ENCODE measurements around the gene DNAL4. TPM values are rescaled to one million over a fixed set of nuclear protein-coding genes. Genes with fewer than 3 reads are reported as not detected.

DNAL4 gene
- total RNA-seq, 1 experiment from 2014 or later = 8.3 TPM

- Histone ChIP-seq H4K91ac (ENCODE audit: insufficient read length, low read depth, low read length) (no peak overlapping the region), H3K79me2 (ENCODE audit: insufficient read depth, low read length) (no peaks in the 10 kb centered on the region), H3K27ac (ENCODE audit: insufficient read length, low read depth, low read length) (no peak overlapping the region), H3K9me3 (ENCODE audit: control insufficient read depth, low read depth, low read length) (no peaks in the 10 kb centered on the region), H2BK15ac (ENCODE audit: low read depth, low read length) (no peak overlapping the region), H4K8ac (replicated peaks; ENCODE audit: insufficient read length, low read depth, low read length) (no peak overlapping the region), H3K4ac (ENCODE audit: low read depth, low read length) (no peak overlapping the region), H2BK5ac (ENCODE audit: insufficient read length, low read length) (no peak overlapping the region), H2BK20ac (ENCODE audit: low read depth, low read length, poor library complexity, severe bottlenecking) (no peak overlapping the region), H3K14ac (ENCODE audit: insufficient read depth, low read length) (no peak overlapping the region), H2BK120ac (ENCODE audit: low read depth, low read length, poor library complexity, severe bottlenecking) (no peak overlapping the region), H3T11ph (ENCODE audit: low read length) (no peak overlapping the region), H3K79me1 (ENCODE audit: insufficient read depth, low read depth, low read length, poor library complexity, severe bottlenecking) (no peaks in the 10 kb centered on the region), H3K27me3 (ENCODE audit: insufficient read depth, low read length) (no peaks in the 10 kb centered on the region), H2BK12ac (ENCODE audit: insufficient read length, low read depth, low read length) (no peak overlapping the region), H3K23ac (ENCODE audit: insufficient read length, low read depth, low read length) (no peak overlapping the region), H3K18ac (ENCODE audit: insufficient read length, low read depth, low read length) (no peak overlapping the region), H4K5ac (ENCODE audit: insufficient read length, low read depth, low read length) (no peak overlapping the region), H3K4me1 (ENCODE audit: insufficient read depth, low read length) (no peaks in the 10 kb centered on the region), H4K20me1 (ENCODE audit: control insufficient read depth, insufficient read depth, insufficient read length) (no peaks in the 10 kb centered on the region), H2AFZ (ENCODE audit: low read length) (no peak overlapping the region), H3K9ac (ENCODE audit: extremely low read depth, insufficient read length, low read length) (no peak overlapping the region), H3K4me2 (ENCODE audit: insufficient read depth, insufficient read length, low read length) (no peak overlapping the region), H3K23me2 (ENCODE audit: insufficient read length, low read depth, low read length, poor library complexity, severe bottlenecking) (no peaks in the 10 kb centered on the region), H2AK5ac (ENCODE audit: insufficient read length, low read length) (no peak overlapping the region), H3K56ac (ENCODE audit: insufficient read length, low read depth, low read length) (no peak overlapping the region)
- DNase-seq = no peak
- no peak overlapping the region for H3K4me3 Mint-ChIP-seq
- no peak overlapping the region; a peak in 1 of 7 replicates for H3K27ac Mint-ChIP-seq
- H3K36me3 Mint-ChIP-seq (ENCODE audit: insufficient read depth in 1 of 3, low read depth in 3 of 3) = peaks cover 10 to 68% (median 32%) of the 10 kb centered on the region in 3 experiments
- H3K27me3 Mint-ChIP-seq (ENCODE audit: low read depth) = no peaks in the 10 kb centered on the region; the same call in 1 of the 2 replicates
- WGBS (ENCODE audit: extremely low coverage, insufficient read length, low lambda C conversion rate) = no CpG with 5 or more reads among the region's 18 CpGs
- H3K4me1 Mint-ChIP-seq = 0 out of 4 replicates have a peak, but pooled peaks cover 0 to 3% of the 10 kb centered on the region in 2 experiments
- TF ChIP-seq CTCF (conservative IDR thresholded peaks at IDR 0.05) = no peak
- no peaks in the 10 kb centered on the region for H3K9me3 Mint-ChIP-seq
These were observed 55.4 kb downstream of the DNAL4 start for GRCh38 chr22:38738475-38739070.
